HG03139 (cell line): ENCODE data around the gene MANSC4.

Source experiments
- ATAC-seq: cut with Tn5 transposase; IDR thresholded peaks from one replicate; pipeline ENCODE4 v1.9.1; 2021; ENCODE audit not compliant: unreplicated experiment

MANSC4 gene

GRCh38 chr12:27779920-27780611 lies at the start of gene MANSC4, which contains the start of gene KLHL42:
MANSC4 (minus strand) TSS chr12:27780236; CDS start chr12:27771276, 8,960 bp downstream.
KLHL42 (plus strand) TSS chr12:27780233; CDS start chr12:27780331, 98 bp downstream.
- peak; percentile 68 for ATAC-seq

GRCh38 chr12:27828196-27828595 lies 48.2 kb upstream of the MANSC4 start:
- ATAC-seq, result no peak

GRCh38 chr12:27826076-27826475 lies 46.0 kb upstream of the MANSC4 start:
- no peak for ATAC-seq

- peak; percentile 61 for ATAC-seq
These were observed 44.2 kb upstream of the MANSC4 start for GRCh38 chr12:27824126-27824842.

- no peak for ATAC-seq
These were observed 43.0 kb upstream of the MANSC4 start for GRCh38 chr12:27823038-27823437.

- ATAC-seq, result peak; percentile 64
These were observed 42.2 kb upstream of the MANSC4 start for GRCh38 chr12:27822076-27822712.

- no peak for ATAC-seq
These were observed 41.4 kb upstream of the MANSC4 start for GRCh38 chr12:27821259-27821973.

- ATAC-seq, result no peak
These were observed 40.5 kb upstream of the MANSC4 start for GRCh38 chr12:27820564-27820963.

- ATAC-seq, result no peak
These were observed 38.4 kb upstream of the MANSC4 start for GRCh38 chr12:27818401-27818918.

GRCh38 chr12:27817766-27818165 lies 37.7 kb upstream of the MANSC4 start:
- no peak for ATAC-seq

GRCh38 chr12:27814851-27815591 lies 35.0 kb upstream of the MANSC4 start:
- no peak for ATAC-seq

- no peak for ATAC-seq
These were observed 34.4 kb upstream of the MANSC4 start for GRCh38 chr12:27814411-27814810.

GRCh38 chr12:27812502-27812901 lies 32.5 kb upstream of the MANSC4 start:
- ATAC-seq, result no peak

- no peak for ATAC-seq
These were observed 30.7 kb upstream of the MANSC4 start for GRCh38 chr12:27810756-27811155.

- no peak for ATAC-seq
These were observed 28.8 kb upstream of the MANSC4 start for GRCh38 chr12:27808841-27809240.

GRCh38 chr12:27807063-27807703 lies 27.1 kb upstream of the MANSC4 start:
- no peak for ATAC-seq

GRCh38 chr12:27806259-27806658 lies 26.2 kb upstream of the MANSC4 start:
- no peak for ATAC-seq

- ATAC-seq, result no peak
These were observed 25.2 kb upstream of the MANSC4 start for GRCh38 chr12:27805238-27805637.

- ATAC-seq, result no peak
These were observed 22.9 kb upstream of the MANSC4 start for GRCh38 chr12:27802936-27803335.

- ATAC-seq, result no peak
These were observed 22.5 kb upstream of the MANSC4 start for GRCh38 chr12:27802511-27802910.
